Measurements from ENCODE around the gene ACADL.

Gene ACADL

GRCh38 chr2:210159059-210159458, 66.2 kb downstream of the ACADL start:
- Histone ChIP-seq H3K9ac (ENCODE audit: low read length) (no peak overlapping the region), H3K4me3 (ENCODE audit: low read length) (no peak overlapping the region)

GRCh38 chr2:210158236-210158635, 67.0 kb downstream of the ACADL start:
- Histone ChIP-seq H3K4me1 (ENCODE audit: control insufficient read depth, insufficient read depth, low read length) (peaks cover 9% of the 10 kb centered on the region), H3K4me3 (ENCODE audit: low read length) (no peak overlapping the region), H3K36me3 (ENCODE audit: control insufficient read depth, insufficient read depth, low read length) (peaks cover 4% of the 10 kb centered on the region), H3K9ac (ENCODE audit: low read length) (no peak overlapping the region), H3K9me3 (ENCODE audit: control insufficient read depth, low read length) (no peaks in the 10 kb centered on the region), H3K27me3 (ENCODE audit: control insufficient read depth, insufficient read depth, low read length) (no peaks in the 10 kb centered on the region)

More at GRCh38 chr2:210159059-210159458, 66.2 kb downstream of the ACADL start:
- H3K27me3 ChIP-seq (ENCODE audit: control insufficient read depth, insufficient read depth, low read length), result no peaks in the 10 kb centered on the region
- peaks cover 9% of the 10 kb centered on the region for H3K4me1 ChIP-seq (ENCODE audit: control insufficient read depth, insufficient read depth, low read length)
- H3K9me3 ChIP-seq (ENCODE audit: control insufficient read depth, low read length), result no peaks in the 10 kb centered on the region
- H3K36me3 ChIP-seq (ENCODE audit: control insufficient read depth, insufficient read depth, low read length), result no peaks in the 10 kb centered on the region

- peaks cover 3% of the 10 kb centered on the region for H3K4me1 ChIP-seq (ENCODE audit: control insufficient read depth, insufficient read depth, low read length)
- peaks cover 4% of the 10 kb centered on the region for H3K36me3 ChIP-seq (ENCODE audit: control insufficient read depth, insufficient read depth, low read length)
- no peaks in the 10 kb centered on the region for H3K9me3 ChIP-seq (ENCODE audit: control insufficient read depth, low read length)
- no peaks in the 10 kb centered on the region for H3K27me3 ChIP-seq (ENCODE audit: control insufficient read depth, insufficient read depth, low read length)
- H3K4me3 ChIP-seq (ENCODE audit: low read length), result no peak overlapping the region
- H3K9ac ChIP-seq (ENCODE audit: low read length), result no peak overlapping the region
Measured at GRCh38 chr2:210157526-210157925, 67.7 kb downstream of the ACADL start.

GRCh38 chr2:210147614-210148013, 77.6 kb downstream of the ACADL start:
- H3K9me3 ChIP-seq (ENCODE audit: control insufficient read depth, low read length), result no peaks in the 10 kb centered on the region
- no peaks in the 10 kb centered on the region for H3K36me3 ChIP-seq (ENCODE audit: control insufficient read depth, insufficient read depth, low read length)
- H3K27me3 ChIP-seq (ENCODE audit: control insufficient read depth, insufficient read depth, low read length), result no peaks in the 10 kb centered on the region
- H3K9ac ChIP-seq (ENCODE audit: low read length), result no peak overlapping the region
- H3K4me1 ChIP-seq (ENCODE audit: control insufficient read depth, insufficient read depth, low read length), result peaks cover 8% of the 10 kb centered on the region
- H3K4me3 ChIP-seq (ENCODE audit: low read length), result no peak overlapping the region
